OCI-LY3 (cell line): ENCODE data around the gene PAFAH1B2.

Experiments used
- CTCF ChIP-seq: fragments of 200-600, 300-600 bp; sonication (generic); IDR thresholded peaks from 2 replicates; pipeline ENCODE4 v1.5.1; 2014; ENCODE audit warnings: antibody characterized with exemption, low read length, low read depth
- EZH2phosphoT487 ChIP-seq: fragments of 200-600 bp; shearing (Covaris generic); IDR thresholded peaks from 2 replicates; pipeline ENCODE4 v1.6.1; 2018; ENCODE audit warnings: antibody characterized with exemption, mixed run types, low read depth

- TF ChIP-seq CTCF = no peak
- no peak for TF ChIP-seq EZH2phosphoT487
Observed at GRCh38 chr11:117200813-117201657, 56.9 kb downstream of the PAFAH1B2 start.
